NCI-H2081 treated with DMSO at 0.1 percent for 48 hours (cell line): ENCODE measurements around the gene WNT5A.
"Not testable (repeated sequence)": the region's sequence is repeated elsewhere in the genome, so short reads cannot be mapped to it uniquely, and the experiment has no call there.

Experiments
- DNase-seq: peaks from one replicate; lab custom pipeline; 2025; lab: John Stamatoyannopoulos, UW

The WNT5A gene

DNA sequence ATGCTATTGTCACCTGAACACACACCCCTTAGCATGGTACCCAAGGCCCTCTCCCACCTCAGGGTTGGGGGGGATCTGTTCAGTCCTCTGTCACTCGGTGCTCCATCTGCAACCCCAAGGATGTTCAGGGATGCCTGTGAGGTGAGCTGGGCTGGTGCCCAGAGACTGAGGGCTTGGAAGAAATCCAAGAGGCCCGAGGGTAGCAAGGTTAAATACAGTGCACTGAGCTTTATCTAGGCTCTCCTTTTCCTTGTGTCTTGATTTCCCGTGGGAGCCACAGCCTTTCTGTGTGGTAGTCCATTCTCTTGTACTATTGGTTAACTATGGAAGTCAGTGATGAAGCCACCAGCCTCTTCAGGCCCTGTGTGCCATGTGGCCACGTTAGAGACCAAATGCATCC is 18.7 kb upstream of the WNT5A start:
- no peak for DNase-seq

DNA sequence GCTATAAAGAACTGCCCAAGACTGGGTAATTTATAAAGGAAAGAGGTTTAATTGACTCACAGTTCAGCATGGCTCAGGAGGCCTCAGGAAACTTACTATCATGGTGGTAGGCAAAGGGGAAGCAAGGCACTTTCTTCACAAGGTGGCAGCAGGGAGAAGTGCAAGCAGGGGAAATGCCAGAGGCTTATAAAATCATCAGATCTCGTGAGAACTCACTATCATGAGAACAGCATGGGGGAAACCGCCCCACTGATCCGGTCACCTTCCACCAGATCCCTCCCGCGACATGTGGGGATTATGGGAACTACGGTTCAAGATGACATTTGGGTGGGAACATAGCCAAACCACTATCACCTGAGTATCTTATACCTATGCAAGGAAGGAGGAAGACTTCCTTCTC is 18.0 kb upstream of the WNT5A start:
- DNase-seq = not testable (repeated sequence)

DNA sequence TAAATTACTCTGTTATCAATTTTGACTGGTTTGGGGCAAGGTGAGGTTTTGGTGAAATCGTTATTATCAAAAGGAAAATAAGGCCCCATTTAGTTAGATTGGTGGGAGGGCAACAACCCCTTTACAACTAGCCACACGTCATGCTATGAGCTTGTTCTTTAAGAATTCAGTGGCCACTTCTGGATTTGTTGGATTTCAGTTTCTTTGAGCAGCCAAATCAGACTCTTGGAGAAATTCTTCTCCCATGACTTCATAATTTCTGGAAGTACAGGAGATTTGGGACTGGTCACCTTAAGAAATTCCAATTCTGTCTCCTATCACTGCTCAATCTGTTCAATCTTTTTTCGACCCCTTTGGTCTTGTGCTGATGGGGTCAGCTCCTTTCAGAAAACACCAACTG is 14.8 kb upstream of the WNT5A start:
- DNase-seq = no peak

DNA sequence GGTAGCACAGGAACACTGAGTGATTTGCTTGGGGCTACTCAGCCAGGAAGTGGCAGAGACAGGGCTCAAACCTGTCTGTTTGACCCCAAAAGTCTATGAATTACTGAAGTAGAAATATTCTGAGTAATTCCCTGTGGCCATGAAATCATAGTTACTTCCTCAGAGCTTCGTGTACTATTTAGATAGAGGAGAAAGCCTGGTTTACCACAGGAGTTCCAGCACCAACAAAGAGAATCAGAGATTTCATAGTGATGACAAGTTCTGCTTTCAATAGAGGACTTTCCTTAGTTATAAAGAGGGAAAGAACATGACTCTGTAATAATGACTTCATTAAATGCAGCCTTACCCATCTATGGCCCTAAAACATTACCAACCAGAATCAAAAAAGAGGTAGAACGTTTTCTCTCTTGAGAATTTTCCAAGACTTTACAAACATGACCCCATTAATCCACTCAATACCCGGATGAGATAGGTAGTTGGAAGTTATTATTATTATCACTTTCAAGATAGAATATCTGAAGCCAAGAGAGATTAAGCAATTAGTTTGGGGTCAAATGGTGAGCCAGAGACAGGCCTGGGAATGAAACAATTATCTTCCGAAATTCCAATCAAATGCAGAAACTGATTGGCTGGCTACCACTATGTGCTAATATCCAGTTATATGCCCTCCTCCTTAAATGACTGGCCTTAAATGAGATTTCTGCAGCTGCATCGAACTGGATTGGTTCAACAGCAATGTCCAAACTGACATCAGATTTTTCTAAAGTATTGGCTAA is 13.6 kb upstream of the WNT5A start:
- DNase-seq = no peak

DNA sequence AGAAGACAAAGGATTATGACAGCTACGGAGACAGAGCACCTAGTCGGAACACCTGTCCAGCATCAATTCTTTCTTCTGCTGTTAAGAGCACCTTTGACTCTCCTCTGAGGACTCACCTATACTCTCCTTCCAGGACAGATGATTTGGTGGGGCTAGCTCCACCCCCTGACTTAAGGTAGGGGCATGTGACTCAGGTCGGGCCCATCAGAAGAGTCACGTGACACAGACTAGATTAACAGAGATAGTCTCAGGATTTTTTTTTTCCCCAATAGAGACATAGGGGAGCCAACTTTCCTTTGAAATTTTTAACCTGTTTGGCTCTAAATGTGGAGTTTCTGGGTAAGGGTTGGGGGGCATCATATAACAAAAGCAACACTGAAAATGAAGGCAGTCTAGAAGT is 11.4 kb upstream of the WNT5A start:
- DNase-seq = no peak

DNA sequence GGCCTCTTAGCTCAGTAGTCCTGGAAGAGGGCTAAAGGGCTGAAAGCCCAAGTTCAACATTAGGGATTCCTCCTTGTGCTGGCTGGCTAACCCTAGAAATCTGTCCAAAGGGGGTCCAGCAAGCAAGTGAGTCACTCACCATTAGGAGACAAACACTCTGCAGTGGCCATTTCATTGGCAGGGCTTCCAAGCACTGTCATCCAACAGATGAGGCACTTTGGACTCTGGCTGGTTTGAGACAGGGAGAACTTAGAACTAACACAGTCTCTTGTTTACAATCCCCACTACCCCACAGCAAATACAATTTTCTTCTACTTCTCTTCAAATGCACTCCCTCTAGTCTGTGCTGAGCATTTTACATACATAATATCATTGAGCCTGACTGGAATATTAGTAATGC is 10.1 kb upstream of the WNT5A start:
- DNase-seq = no peak

DNA sequence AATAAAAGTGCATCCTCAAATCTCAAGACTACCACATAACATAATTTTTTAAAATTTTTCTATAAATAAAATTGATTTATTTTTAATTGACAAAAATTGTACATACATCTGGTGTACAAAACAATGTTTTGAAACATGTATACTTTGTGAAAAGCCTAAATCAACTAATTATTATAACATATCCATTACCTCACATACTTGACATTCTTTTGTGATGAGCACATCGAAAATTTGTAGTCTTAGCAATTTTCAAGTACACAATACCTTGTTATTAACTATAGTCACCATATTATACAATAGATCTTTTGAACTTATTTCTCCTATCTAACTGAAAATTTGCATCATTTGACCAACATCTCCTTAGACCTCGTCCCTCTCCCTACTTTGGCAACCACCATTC is 7.9 kb upstream of the WNT5A start:
- DNase-seq = no peak

DNA sequence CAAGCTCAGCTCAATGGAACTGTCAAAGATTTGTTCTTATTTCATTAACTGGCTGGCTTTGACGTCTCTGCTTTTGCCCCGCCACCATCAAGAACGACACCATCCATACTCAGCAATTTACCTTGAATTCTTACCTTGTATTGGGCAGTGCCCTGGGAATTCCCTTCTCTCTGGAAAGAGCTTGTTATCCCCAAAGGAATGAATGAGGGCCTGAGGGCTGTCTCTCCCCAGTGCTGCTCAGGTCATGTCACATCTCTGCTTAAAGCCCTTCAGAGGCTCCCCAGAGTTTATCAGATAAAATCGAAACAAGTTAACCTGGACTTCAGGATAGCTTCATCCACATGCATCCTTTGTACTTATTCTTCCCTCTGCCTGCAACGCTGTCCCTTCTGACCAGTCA is 5.9 kb upstream of the WNT5A start:
- no peak for DNase-seq

DNA sequence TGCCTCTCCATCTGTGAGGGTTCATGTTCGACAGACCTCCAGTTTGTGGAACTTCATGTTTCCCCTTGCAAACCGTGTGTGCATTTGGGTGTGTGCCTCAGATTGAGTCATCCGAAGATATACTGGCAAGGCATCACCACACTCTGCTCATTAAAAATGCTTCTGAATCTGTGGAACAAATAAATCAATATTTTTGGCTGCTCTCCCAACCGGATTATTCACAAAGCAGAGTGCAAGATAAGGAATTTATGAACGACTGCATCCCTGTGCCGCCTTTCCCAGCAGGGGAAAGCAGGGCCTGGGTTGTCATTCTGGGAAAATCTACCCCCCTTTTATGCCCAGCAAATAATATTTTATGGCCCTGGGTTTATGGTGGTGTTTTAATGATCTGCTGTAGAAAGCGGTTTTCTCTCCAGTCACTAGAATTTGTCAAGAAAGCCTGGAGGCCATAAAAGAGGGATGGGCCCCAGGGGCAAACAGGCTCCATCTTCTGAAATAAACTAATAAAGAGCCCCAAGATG is 4.2 kb upstream of the WNT5A start:
- no peak for DNase-seq

DNA sequence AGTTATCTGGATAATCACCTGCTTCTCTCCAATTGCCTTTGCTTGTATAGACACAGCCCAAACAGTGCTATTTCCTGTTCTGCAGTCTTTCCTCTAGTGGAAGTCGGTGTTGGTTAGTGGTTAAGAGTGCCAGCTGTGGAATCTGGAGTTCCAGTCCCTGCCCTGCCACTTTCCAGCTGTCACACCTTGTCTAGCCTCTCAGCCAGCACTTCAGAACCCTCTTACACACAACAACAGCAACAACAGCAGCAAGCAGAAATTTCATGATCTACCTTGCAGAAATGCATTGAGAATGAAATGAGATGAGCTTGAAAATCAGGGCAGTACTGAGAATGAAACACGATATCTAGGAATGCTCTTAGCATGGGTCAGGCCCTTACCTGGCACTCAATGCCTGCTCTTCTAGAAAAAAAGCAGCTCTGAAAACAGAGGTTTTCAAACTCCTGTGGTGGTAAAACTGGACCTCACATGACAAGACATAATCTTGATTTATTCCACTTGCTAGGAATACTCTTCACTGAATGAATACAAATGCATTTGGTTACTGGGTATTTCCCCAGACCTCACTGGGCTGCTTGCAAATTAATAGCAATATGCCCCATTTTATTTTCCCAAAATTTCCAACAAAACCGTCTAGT is 3.3 kb upstream of the WNT5A start:
- DNase-seq = no peak

DNA sequence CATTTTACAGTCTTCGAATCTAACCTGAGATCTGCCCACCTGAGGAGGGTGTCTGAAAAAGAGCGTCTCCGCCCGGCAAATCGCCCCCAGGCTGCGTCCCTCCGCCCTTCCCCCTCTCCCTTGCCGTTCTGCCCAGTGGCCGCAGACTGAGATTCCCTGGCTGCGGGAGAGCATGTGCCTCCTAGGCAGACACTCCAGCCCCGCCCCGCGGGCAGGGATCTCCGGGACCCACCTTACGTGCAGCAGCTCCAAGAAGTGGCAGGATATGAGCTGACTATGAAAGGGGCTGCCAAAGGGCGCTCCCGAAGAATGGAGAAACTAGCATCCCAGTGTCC is 2.7 kb upstream of the WNT5A start:
- no peak for DNase-seq

DNA sequence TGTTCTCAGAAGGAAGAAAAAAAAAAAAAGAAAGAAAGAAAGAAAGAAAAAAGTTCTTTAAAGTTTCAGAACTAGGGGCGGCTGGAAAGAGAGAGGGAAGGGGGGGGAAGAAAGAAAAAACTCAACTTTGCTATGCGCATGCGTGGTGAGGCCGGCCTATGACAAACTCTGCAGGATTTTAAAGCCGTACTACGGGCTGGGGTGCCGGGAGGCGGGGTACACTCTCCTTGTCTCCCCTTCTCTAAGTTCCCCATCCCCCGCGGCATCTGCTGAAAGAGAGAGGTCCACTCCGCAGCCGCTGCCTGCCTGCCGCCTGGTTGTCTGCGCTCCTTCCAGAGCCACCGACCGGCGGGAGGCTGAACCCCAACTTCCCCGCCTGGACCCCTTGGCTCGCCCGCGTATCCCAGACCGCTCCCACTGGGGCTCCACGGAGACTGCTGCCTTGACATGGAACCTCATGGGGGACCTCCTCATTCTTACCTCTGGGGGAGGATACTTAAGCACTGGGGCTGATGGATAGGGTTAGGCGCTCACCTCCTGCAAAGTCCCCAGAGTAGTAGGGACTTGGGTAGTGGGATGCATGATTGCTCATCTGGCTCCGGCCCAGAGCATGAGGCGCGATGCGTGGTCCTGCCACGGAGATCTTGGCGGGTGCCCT is 1.4 kb upstream of the WNT5A start:
- no peak for DNase-seq

DNA sequence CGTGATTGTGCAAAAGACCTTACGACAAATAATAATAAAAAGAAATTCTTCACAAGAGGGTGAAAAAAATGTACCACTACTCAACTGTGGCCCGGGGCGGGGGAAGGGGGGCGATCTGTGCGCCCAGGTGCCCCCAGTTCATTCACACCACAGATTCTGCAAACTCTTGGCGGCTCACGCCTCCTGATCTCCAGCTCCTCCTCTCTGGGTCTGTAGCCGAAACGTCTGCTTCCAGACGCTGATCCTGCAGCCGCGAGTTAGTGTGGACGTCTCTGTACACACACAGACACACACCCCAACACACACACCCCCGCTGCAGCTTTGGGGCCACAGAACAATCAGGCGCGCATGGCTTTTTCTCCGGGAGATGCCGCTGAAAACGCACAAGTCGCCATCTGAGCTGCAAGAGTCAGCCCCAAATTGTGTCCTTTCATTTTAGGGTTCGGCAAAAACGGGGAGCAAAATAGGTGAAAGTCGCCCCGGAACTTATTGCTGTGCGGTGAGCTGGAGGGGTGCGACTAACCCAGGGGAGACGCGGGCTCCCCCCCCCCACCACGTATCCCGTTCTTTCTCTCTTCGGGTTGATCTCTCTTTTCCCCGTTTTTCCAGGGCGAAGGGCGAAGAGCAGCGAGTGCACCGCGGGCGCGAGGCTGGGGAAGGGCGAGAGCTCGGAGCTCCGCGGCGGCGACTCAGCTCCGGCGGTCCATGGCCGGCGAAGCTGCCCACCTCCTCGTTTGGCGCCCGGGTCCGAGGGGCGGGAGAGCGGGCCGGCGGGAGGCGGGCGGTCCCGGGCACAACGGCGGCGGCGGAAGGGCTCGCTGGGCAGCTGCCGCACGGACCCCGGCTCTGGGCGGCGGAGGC is 505 bp upstream of the WNT5A start:
- DNase-seq = no peak

DNA sequence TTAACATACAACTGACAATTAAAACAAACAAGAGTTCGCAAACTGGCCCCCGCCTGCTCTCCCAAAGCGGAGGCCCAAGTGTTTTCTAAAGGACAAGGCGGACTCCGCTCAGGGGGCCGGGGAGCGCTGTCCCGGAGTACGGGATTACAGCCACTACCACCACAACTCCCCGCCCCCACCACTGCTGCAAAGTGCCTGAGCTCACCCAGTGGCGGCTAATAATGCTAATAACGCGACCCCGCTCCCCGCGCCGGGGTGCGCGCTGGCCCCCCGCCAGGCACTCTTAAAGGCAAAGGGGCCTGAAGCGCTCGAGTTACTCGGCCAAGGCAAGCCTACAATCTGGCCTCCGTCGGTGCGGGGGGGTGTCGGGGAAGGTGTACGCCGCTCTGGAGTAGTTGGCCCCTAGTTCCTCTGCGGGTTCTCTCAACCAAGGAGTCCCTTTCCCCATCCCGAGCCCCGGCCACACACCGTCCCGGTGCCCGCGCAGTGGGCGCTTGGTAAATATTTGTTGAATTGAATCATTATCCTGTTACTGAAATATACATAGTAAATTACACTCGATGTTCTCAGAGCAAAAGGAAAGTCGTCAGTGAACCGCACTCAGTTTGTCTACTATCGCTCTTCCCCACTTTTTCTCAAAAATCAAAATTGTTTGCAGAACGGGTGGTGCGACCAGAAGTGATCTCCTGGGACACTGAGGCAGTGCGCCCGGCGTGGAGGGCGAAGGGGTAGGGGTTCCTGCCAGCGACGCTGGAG is 827 bp downstream of the WNT5A start:
- DNase-seq = no peak

DNA sequence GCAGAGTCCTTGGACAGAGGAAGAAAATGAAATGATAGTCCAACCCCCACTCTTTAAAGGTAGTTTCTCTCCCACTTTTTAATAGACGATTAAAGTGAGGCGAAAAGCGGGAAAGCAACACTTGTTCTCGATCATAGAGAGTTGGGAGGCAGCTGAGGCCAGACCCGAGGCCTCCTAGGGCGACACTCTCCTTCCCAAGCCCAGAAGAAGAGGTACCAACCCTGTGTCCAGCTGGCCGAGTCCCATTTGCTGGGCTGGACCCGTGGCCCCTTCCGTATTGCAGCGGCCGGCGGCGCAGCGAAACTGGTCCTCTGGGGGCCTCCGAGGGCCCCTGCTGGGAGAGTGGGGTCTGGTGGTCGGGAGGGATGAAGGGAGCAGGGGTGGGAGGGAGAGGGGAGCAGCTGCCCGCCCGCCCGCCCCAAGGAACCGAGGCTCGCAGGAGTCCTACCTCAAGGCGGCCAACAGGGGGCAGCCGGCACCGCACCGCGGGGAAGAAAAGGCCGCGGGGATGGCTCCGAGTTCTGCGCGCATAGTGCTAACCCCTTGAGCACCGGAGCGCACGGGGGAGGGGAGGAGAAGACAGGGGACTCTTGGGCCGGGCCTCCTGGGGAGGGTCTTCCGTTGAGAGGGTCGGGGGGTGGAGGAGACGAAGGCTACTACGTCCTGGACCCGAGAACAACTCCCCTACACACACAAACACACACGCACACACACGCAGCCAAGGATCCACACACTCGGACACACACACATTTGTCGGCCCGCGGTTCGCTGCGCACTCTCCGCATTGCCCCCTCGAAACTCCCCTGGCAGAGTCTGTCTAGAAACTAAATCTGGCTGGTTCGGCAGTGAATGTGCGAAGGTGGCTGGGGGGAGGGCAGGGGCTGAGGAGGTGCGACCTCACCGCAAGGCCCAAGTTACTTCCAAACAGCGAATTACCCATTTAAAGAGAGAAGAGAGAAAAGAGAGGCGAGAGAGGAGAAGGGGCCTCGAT is 2.0 kb downstream of the WNT5A start:
- no peak for DNase-seq

DNA sequence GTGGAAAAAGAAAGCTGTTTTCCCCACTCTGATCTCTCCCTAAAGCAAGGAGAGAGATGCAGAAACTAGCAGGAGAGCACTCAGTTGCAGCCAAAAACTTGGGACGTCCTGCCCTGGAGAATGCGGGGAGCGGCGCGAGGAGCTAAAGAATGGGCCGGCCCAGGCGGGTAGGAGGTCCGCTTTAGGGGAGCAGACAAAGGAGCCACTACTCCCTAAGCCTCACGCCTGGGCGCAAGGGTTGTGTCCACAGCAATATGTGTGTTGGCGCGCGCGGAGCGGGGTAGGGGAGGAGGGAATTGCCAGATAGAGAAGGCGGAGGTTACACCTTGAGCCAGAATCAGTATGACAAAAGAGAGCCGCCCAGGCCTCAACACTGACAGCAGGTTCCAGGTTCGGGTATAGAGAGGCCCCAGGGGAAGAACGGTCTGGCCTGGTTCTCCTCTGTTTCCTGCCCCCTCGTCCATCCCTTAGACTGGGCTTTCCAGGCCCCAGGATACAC is 2.9 kb downstream of the WNT5A start:
- no peak for DNase-seq

DNA sequence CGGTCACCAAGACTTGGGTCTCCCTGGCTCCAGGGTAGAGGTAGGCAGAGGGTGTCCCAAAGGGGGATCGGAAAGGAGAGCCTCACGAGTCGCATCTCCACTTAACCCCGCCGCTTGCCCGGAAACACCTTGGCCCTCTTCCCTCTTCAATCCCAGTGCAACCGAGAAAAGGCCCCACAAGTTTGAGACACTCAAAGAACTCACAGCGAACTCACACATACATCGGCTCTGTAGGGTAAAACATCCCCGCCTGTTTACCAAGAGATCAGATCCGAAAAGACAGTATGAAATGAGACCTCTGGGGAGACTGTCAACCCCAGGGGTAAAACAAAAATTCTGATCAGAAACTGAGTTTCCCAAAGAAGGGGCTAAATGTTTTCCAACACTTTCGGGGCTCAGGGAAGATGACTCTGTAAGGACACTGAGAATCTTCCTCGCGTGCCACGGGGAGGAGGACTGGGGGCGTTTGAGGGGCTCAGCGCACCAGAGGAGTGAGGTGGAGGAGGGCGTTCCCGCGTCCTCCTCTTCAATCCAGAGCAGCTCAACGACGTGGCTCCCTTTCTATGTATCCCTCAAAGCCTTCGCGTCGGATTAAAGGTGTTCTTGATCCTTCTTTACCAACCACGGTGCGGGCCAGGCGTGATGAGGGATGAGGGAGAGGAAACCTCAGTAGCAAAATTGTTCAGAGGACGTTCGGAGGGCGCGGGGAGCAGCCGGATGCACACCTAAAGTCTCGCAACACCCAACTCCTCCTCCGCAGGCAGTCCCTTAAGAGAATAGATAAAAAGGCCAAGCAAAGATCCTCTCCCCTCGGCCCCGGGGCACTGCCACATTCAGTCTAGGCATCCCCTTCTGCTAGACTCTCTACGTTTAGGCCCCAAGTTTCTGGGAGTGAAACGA is 3.7 kb downstream of the WNT5A start:
- no peak for DNase-seq

DNA sequence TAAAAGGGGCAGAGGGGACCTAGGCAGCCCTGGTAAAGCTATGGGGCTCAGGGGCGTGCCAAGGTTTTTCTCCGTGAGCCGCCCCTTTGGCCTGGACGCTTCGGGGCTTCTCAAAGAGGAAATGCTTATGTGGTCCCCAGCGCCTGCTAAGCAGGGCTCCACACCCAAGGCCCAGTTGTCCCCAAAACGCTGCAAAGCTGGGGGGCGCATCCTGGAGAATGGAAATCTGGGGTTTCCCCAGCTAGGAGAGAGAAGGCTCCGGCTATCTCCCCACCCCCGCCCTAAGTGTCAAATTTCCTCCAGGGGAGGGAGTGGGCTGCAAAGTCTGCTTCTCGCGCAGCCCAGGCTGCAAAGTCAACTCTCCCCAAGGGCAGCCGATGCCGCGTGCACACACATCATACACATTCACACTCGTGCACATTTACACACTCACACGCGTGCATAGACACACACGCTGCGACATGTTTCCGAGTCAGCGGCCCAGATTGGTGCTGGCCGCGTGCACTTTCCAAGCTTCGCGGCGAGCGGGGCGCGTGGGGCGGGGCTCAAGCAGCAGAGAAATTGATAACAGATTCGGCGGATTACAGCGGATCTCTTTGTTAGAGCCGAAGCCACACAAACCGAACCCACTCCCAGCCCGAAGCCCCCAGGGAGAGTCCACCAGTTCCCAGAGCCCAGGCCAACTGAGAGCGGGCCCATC is 4.5 kb downstream of the WNT5A start:
- no peak for DNase-seq
